Measurements from ENCODE around the gene FABP7.

FABP7 gene

DNA sequence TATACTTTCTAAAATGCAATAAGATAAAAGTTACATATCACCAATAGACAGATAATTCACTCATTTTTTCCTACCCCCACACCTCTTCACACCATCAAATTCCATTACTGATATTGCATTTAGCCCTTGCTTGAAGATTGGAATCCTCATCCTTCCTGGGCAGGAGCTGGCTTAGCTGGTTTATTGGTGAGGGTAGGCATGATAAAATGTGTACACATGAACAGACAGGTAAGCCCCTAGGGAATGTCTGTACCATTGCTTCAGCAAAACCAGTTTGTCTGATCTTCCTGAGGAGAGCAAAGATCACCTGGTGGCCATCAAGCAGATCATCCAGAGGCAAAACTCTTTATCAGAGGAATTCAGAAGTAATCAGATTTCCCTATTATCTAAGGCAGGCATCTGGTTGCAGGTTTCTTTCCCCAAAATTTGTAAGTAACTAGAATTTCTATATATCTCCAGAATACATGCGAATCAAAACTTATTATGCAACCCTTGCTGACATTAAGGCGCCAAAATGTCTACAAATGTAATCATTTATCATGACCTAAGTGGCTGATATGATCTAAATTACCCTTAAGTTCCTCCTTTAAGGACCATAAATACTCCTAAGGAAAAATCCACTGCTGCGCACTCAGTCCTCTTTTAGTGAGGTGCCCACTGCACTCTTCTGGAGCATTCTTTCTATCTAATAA lies 6.6 kb upstream of the FABP7 start:
- Histone ChIP-seq H3K4me1 (ENCODE audit: low read depth, poor library complexity, severe bottlenecking) (no peaks in the 10 kb centered on the region), H4K20me1 (ENCODE audit: insufficient read depth) (no peaks in the 10 kb centered on the region), H3K36me3 (ENCODE audit: insufficient read depth) (no peaks in the 10 kb centered on the region), H3K79me2 (ENCODE audit: insufficient read depth, low read depth) (no peaks in the 10 kb centered on the region), H3K27ac (no peak overlapping the region), H3K4me3 (IDR thresholded peaks at IDR 0.05; ENCODE audit: insufficient read depth, low read depth, low read length) (no peak overlapping the region), H2AFZ (ENCODE audit: low read depth) (no peak overlapping the region), H3K9ac (no peak overlapping the region), H3K4me2 (no peak overlapping the region), H3K27me3 (ENCODE audit: insufficient read depth, low read depth) (no peaks in the 10 kb centered on the region)
- TF ChIP-seq, protein P1, sequence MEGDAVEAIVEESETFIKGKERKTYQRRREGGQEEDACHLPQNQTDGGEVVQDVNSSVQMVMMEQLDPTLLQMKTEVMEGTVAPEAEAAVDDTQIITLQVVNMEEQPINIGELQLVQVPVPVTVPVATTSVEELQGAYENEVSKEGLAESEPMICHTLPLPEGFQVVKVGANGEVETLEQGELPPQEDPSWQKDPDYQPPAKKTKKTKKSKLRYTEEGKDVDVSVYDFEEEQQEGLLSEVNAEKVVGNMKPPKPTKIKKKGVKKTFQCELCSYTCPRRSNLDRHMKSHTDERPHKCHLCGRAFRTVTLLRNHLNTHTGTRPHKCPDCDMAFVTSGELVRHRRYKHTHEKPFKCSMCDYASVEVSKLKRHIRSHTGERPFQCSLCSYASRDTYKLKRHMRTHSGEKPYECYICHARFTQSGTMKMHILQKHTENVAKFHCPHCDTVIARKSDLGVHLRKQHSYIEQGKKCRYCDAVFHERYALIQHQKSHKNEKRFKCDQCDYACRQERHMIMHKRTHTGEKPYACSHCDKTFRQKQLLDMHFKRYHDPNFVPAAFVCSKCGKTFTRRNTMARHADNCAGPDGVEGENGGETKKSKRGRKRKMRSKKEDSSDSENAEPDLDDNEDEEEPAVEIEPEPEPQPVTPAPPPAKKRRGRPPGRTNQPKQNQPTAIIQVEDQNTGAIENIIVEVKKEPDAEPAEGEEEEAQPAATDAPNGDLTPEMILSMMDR (conservative IDR thresholded peaks at IDR 0.05; ENCODE audit: low read depth, low read length): no peak

DNA sequence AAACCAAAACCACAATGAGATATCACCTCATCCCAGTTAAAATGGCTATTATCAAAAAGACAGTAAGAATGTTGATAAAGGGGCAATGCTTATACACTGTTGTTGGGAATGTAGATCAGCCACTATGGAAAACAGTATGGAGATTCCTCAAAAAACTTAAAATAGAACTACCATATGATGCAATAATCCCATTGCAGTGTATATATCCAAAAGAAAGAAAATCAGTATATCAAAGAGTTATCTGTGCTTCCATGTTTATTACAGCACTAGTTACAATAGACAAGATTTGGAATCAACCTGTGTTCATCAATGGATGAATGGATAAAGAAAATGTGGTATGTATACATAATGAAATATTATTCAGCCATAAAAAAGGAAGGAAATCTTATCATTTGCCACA lies 3.5 kb upstream of the FABP7 start:
- Histone ChIP-seq H3K27me3 (ENCODE audit: insufficient read depth, low read depth) (no peaks in the 10 kb centered on the region), H3K4me2 (no peak overlapping the region), H3K79me2 (ENCODE audit: insufficient read depth, low read depth) (no peaks in the 10 kb centered on the region), H3K4me3 (IDR thresholded peaks at IDR 0.05; ENCODE audit: insufficient read depth, low read depth, low read length) (no peak overlapping the region), H3K27ac (no peak overlapping the region), H3K36me3 (ENCODE audit: insufficient read depth) (no peaks in the 10 kb centered on the region), H4K20me1 (ENCODE audit: insufficient read depth) (no peaks in the 10 kb centered on the region), H2AFZ (ENCODE audit: low read depth) (no peak overlapping the region), H3K9ac (no peak overlapping the region), H3K4me1 (ENCODE audit: low read depth, poor library complexity, severe bottlenecking) (peaks cover 11% of the 10 kb centered on the region)
- TF ChIP-seq, protein P1 (conservative IDR thresholded peaks at IDR 0.05; ENCODE audit: low read depth, low read length): no peak

DNA sequence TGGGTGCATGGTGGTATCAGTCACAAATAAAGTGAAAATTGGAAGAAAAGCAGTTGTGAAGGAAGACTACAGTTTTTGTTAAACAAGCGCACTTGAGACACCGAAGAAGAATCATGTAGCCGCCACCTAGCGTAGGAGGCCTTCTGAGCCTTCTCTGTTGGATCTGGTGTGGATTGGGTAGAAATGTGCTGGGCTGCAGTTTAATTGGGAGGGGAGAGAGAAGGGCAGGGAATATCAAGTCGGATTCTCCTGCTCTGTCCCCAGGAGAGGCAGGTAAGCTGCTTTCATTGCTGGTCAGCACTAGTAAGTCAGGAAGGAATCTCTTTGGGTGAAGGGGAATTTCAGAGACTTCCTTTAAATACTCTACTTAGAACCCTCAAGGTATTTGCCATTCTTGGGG lies 1.2 kb upstream of the FABP7 start:
- TF ChIP-seq, protein P1 (conservative IDR thresholded peaks at IDR 0.05; ENCODE audit: low read depth, low read length): no peak
- Histone ChIP-seq H3K4me2 (no peak overlapping the region), H3K4me1 (ENCODE audit: low read depth, poor library complexity, severe bottlenecking) (peaks cover 11% of the 10 kb centered on the region), H3K9ac (no peak overlapping the region), H3K36me3 (ENCODE audit: insufficient read depth) (no peaks in the 10 kb centered on the region), H3K79me2 (ENCODE audit: insufficient read depth, low read depth) (no peaks in the 10 kb centered on the region), H2AFZ (ENCODE audit: low read depth) (no peak overlapping the region), H3K4me3 (IDR thresholded peaks at IDR 0.05; ENCODE audit: insufficient read depth, low read depth, low read length) (no peak overlapping the region), H4K20me1 (ENCODE audit: insufficient read depth) (no peaks in the 10 kb centered on the region), H3K27me3 (ENCODE audit: insufficient read depth, low read depth) (no peaks in the 10 kb centered on the region), H3K27ac (no peak overlapping the region)

GRCh38 chr6:122778985-122779661 lies 393 bp upstream of the FABP7 start:
- Histone ChIP-seq H3K4me3 (IDR thresholded peaks at IDR 0.05; ENCODE audit: insufficient read depth, low read depth, low read length) (no peak overlapping the region), H4K20me1 (ENCODE audit: insufficient read depth) (no peaks in the 10 kb centered on the region), H3K36me3 (ENCODE audit: insufficient read depth) (no peaks in the 10 kb centered on the region), H3K4me1 (ENCODE audit: low read depth, poor library complexity, severe bottlenecking) (peaks cover 11% of the 10 kb centered on the region), H2AFZ (ENCODE audit: low read depth) (no peak overlapping the region), H3K27ac (no peak overlapping the region), H3K79me2 (ENCODE audit: insufficient read depth, low read depth) (no peaks in the 10 kb centered on the region), H3K27me3 (ENCODE audit: insufficient read depth, low read depth) (no peaks in the 10 kb centered on the region), H3K4me2 (no peak overlapping the region), H3K9ac (no peak overlapping the region)
- TF ChIP-seq, protein P1 (conservative IDR thresholded peaks at IDR 0.05; ENCODE audit: low read depth, low read length): no peak

Measured in KMS-11 (cell line).